Measurements from ENCODE around the gene ARHGAP15.

DNA sequence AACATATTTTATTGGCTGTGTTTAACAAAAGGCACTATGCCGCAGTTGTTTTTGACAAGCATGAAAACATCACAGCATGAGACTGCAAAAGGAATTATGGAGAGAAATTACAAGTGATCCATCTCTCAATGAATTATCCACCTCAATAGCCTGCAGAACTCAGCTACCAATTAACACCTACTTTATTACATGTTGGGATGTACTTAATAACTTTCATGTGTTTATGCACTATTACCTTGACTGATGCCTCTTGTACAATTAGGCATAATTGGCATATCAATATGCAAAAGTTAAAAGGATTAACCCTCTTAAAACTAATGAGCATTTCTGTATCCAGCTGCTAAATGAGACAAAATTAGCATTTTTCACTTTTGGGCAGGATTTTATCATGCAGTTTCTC lies 27.8 kb downstream of the ARHGAP15 start:
- TF ChIP-seq ZNF274 (IDR thresholded peaks at IDR 0.05; ENCODE audit: low read depth, low read length) (no peak), YY1 (IDR thresholded peaks at IDR 0.05; ENCODE audit: insufficient read depth, insufficient read length) (no peak)

All from NT2/D1 (cell line).